HG03442 (cell line): Measurements from ENCODE around the gene ITPRID2.

Experiments used
- ATAC-seq: cut with Tn5 transposase; IDR thresholded peaks from one replicate; pipeline ENCODE4 v1.9.1; 2021; ENCODE audit warnings: mild to moderate bottlenecking, moderate library complexity; ENCODE audit not compliant: unreplicated experiment

Gene ITPRID2

DNA sequence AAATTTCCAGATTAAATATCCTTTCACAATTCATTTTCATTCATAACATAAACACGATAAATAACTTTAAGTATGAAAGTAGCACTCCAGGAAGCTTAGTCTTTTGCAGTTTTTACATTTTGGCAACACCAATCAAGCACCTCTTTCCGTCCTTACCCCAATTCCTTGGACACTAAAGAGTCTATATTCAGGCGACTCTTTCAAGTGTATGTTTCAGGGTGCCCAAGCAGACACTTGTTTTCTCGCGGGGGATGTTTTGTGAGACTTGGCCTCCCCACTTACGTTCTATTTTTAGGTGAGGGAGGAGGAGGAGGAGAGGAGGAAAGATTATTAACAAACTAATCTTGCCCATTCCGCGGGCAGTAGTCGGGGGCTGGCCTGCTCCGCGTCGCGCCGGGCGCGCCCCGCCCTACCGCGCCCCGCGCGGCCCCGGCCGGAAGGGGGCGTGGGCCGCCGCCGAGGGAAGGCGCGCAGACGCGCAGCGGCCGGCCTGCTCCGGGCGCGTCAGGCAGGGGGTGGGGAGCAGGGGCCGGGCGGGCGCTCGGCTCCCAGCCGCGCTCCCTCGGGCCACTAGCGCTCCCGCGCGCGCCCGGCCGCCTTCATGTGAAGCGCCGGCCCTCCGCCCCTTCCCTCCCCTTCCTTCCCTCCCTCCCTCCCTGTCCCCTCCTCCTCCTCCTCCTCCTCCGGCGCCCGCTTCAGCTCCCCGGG is at the start of gene ITPRID2:
Gene ITPRID2 (plus strand): TSS at position 473 of the 708 bp plus-strand sequence. CDS start 337 bp downstream, outside the sequence.
- ATAC-seq: peak; percentile 89

DNA sequence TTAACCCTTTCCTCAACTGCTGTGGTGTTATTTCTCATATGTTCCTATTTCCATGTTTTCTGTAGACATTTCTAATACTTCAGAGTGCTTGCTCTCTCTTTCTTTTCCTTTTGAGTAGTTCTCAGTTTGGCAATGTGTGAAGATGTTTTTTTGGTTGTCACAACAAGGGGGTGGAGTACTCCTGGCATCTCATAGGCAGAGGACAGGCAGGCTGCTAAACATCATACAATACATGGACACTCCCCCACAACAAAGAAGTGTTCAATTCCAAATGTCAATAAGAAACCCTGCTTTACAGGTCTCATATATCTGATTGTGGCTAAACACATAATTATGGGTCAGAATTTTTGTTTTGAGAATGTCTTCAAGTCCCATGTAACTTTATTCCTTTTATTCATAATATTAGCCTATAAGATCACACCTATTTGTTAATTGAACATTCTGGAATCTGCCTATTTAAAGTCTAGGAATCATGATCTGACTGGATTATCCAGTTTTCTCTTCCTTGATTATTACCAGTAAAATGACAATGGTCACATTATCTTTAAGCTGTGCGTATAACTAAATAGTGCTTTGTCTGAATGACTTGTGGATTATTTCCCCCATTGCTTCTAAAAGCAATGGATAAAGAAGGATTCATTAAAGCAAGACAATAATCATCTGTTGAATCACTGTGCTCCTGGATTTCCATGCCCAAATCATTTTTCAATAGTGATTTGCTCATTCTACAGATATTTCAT is 46.8 kb upstream of the ITPRID2 start:
- no peak for ATAC-seq

DNA sequence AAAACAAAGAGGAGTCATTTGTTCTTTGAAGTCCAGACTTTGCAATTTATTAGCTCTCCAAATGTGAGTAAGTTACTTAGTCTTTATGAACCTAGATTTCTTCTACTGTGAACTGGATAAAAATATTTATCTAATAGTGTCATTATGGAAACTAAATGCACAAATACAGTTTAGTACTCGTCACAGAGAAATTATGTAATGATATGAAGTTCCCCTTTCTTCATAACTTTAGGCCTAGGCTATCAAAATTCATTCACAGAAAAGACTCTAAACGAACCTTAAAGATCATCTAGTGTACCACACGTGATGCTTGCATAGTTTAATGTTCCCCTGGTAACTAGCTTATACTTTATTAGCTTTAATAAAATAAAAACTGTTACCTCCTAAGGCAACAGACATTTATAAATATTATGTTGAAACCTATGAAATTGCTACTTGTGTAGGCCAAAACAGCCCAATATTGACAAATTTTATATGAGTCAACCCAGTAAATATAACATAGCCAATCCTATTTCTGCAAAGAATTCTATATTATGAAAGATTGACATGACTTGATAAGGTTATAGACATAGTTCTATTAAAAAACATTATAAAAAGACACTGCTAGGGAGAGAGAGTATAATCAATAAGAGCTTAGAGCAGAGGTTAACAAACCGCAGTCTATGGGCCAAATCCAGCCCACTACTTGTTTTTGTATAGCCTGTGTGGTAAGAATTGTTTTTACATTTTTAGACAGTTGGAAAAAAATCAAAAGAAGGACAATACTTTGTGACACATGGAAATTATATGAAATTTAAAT is 44.9 kb upstream of the ITPRID2 start:
- no peak for ATAC-seq

DNA sequence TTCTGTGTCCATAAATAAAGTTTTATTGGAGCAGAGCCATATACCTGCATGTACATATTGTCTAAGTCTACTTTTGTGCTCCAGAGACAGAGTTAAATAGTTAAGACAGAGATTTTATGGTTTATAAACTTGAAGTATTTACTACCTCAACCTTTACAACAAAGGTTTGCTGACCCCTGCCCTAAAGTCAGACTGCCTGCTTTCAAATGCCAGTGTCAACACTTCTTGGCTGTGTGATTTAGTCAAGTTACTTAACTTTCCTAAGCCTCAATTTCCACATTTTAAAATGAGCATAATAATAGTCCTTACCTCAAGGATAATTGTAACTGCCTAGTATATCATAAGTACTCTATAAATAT is 44.4 kb upstream of the ITPRID2 start:
- no peak for ATAC-seq

DNA sequence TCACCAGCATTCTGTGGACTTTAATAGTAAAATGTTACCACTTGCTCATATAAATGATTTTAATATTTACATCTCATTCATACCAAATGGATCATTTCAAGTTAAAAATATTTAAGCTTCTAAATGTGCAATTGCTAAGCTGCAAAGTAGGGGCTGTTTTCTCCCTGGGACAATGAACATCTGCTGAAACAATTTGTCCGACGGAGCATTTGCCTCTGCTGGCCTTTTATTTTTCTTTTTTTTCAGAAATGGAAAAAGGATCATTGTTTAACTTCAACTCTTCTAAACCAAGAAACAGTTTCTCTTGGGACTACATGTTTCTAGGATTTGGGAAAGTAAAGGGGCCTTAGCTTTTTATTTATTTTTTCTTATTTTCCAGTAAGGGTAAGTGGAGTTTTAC is 43.8 kb upstream of the ITPRID2 start:
- ATAC-seq: no peak

DNA sequence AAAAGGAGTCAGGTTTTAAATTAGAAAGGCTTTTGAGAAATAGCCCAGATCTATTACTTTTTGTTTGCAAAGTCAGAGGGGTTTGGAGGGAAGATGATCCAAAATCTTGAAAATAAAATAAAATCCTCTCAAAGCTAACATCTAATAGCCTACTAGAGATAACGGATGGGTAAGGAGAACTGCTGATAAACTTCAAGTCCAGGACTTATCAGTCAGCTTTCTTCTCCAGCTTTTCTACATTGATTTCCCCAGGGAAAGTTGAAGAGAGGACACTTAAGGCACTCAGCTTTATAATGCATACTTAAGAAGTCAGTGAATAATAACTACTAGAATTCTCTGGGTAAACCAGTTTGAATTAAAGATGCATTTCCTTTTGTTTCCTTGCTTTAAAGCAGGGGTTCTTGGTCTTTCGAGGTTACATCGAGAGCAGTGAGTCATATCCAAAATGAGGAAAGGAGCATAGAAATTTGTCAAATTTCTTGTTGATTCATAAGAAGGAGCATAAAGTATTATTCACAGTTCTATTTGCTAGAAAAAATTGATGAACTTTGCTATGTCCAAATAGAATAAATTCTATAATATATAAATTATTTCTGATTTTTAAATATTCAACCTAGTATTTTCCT is 43.2 kb upstream of the ITPRID2 start:
- no peak for ATAC-seq

DNA sequence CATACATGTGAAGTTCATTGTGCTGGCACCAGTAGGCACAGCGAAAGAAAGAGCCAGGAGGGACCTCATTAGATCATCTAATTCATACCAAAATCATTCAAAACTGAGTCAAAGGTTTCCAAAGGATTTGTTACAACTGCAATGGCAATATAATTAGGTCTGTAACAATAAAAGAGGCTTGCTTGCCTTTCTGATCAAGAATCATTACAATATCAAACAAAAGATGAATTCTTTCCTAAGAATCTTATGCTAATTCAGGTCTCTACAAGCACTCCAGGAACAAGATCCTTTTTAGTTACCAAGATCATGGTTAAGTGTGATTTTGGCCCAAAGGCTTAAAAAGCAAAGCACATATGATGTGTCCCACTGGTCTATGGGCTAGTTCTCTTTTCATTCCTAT is 41.9 kb upstream of the ITPRID2 start:
- ATAC-seq: no peak

DNA sequence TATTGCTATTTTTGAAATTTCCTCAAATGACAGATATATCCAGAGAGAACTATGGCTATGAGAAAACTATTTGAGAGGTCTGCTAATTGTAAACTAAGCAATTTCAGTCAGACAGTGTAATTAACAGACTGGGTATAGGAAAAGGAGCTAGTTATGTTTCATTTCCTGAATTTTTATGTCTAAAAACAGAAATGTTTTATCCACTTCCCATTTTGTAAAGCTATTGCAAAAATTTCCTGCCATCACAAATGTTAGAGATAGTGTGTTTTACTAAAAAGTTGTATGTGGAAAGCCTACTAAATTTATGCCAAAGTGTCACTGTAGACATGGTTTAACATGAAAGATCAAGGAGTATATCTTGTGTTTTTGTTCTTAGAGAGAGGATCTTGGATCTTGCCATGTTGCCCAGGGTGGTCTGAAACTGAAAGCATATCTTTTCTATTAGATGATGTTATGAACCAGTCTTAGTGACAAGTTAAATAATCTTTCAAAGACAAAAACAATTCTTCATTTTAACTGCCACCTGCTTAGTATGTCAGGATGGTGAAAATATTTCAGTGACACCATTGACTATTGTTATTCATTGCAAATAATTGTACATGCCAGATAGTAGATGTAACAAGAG is 40.5 kb upstream of the ITPRID2 start:
- no peak for ATAC-seq

DNA sequence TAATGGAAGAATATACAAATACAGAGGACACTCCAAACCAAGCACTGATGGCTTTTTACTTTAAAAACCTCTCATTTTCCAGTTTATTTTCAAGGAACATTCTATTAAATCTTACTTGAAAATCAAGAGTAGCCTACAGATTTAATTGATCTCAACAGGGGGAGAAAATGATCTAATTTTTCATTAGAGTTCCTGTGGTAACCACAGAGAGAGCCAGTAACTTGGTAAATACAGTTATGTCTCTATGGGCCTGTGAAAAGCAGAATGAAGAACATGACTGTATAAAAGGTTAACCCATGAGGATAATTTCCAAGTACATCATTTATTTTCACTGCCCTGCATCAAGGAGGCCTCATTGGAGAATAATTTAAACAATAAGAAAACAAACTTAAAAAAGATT is 39.8 kb upstream of the ITPRID2 start:
- ATAC-seq: no peak

DNA sequence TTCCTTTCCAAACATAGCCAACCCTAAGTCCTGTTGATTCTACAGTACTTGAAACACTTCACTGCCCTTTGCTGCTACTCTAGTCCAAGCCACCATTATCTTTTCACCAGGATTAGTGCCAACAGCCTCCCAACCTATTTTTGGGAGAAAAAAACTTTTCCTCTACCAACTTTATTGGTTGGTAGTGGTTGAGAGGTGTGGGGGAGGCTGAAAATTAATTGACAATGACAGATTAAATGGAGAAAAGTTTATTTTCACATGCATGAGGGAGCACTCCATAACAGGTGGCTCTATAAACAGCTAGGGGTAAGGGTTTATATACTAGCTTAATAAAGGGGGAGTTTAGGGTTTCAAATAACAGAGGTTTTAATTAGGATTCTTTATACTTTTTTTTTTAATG is 37.8 kb upstream of the ITPRID2 start:
- no peak for ATAC-seq

DNA sequence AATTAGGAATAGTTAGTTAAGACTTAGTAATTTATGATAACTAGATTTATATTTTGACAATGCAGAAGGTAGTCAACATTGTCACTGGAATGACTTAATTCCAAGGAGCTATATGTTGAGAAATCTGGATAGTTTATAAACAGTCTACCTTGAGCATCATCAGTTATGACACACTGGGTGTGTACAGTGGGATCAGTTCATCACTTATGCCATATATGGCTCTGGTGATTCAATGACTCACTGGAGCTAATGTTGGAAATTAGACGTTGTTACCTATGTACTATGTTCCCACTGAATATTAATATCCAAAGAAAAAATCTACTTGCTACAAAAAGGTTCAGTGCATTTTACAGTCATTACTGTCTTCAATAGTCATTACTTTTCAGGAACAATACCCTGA is 34.0 kb upstream of the ITPRID2 start:
- no peak for ATAC-seq

DNA sequence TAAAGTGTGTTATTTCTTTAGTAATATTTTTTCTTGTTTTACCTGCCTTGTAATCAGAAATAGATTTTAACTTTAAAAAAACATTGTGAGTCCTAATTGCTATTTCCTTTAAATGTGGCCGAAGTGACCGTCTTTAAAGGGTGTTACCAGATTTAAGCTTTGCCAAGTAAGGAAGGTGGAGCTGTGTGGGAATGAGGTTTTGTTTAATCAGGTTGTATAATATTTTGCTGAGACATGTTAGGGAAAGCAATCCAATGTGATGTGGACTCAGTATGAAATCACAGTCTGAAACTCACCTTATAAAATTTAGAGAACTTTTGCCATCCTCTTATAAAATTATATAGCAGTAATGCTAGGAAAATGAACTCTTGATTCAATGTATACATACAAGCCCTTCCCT is 32.9 kb upstream of the ITPRID2 start:
- no peak for ATAC-seq

DNA sequence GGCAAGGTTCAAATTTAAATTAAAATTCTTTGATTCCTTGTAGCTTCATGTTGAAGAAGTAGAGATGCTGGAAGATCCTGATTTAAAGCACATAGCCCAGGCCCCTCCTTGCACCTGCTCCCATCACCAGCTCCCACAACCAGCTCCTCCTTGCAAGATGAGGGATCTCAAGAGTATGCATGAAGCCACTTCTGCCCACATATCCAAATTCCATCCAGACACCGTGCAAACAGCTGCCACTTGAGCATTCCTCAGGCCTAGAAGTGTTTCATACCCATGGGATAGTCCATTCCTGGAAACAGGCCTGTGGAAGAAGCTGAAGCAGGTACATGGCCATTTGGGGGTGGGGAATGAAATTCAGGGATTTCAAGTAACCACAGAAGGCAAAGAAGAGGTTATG is 32.4 kb upstream of the ITPRID2 start:
- ATAC-seq: no peak

DNA sequence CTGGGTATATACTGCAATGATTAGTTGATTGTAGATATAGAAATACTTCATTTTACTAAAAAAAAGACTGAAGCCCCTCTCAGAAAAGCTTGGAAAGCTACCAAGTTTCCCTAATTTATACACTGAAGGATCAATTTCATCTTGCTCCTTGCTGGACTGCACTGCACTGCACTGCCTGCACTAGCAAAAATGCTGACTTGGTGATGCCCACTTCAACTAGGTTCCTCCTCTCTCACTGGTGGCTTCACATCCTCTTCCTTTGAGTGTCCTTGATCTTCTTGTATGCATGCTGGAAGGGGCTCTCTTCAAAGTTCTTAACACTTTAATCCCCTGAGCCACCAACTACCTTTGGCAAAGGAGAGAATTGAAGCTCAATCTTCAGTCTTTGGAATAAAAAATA is 31.7 kb upstream of the ITPRID2 start:
- no peak for ATAC-seq

DNA sequence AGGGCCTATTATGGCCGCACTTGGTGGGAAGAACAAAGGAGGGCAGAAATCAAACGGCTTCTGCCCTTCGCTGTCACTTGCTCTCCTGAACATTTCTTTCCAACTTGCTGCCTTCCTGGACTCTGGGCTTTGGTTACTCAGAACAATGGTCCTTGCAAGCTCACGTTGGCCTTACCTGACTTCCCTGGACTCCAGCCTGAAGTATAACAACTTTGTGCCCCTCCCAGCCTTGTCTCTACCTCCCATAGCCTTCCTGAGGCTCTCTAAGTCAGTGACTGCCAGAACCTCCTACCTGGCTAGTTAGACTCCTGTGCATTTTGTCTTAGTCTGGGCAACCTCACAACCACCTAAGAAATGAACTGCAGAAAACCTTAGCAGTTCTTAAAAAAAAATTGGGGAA is 30.2 kb upstream of the ITPRID2 start:
- no peak for ATAC-seq

DNA sequence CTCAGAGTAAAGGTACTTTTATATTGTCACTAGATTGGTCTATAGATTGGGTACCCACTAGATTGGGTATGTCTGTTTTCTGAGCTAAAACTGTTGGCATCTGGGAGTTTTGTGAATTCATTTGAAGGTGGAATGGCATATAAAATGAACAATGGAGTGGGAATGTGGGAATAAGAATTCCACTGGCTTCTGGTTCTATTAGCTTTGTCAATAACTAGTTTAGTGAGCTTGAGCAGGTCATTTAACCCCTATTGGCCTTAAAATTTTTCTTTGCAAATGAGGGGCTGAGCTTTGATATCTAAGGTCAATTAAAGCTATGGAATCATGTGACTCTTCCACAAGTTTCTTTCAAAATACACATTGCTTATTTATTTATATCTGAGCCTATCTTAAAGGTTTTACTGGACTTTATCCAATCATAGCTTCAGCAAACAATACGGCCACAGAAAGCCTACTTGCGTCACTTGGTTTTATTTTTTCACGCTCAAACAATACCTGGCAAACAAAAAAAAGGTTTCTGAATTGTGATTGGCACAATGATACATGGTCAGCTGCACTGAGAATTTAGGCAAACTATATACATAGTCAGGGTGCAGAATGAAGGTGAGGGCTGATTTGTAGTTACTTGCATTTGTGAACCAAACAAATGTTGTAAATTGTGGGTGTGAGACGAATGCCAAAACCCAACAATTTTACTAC is 28.8 kb upstream of the ITPRID2 start:
- no peak for ATAC-seq

DNA sequence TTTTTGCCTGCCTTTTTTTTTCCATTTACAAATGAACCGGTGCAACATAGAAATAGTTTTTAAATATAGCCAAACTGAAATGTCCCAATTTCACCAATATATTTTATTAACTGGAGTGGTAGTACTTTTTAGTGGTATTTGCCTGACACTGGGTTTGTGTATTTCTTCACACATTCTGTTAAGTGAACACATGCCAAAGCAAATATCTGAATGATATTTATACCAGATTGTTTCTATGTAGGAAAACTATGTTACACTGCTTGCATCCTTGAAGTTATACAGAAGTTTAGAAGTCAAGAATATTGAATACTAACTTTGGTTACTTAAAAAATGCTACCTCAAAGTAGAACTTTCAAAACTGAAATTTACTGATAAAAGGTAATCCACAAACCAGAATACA is 19.4 kb upstream of the ITPRID2 start:
- ATAC-seq: no peak

DNA sequence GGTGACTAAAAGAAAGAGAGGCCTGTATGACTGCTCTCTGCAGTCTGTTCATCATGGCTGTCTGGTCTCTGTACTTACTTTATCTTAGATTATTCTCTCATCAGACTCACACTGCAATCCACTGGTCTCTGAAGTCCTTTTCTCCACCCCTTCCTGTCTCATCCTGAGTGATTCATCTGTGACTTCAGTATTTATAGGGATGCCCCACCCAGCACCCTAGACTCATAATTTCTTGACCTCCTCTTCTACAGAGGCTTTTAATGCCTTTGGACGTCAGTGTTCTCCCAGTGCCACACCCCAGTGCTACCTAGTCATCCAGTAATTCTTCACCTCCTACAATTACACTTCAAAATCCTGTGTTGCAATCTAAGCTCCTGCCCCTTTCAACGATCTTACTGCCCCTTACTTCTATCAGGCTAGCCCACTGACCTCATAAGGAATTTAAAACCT is 14.9 kb upstream of the ITPRID2 start:
- ATAC-seq: no peak

DNA sequence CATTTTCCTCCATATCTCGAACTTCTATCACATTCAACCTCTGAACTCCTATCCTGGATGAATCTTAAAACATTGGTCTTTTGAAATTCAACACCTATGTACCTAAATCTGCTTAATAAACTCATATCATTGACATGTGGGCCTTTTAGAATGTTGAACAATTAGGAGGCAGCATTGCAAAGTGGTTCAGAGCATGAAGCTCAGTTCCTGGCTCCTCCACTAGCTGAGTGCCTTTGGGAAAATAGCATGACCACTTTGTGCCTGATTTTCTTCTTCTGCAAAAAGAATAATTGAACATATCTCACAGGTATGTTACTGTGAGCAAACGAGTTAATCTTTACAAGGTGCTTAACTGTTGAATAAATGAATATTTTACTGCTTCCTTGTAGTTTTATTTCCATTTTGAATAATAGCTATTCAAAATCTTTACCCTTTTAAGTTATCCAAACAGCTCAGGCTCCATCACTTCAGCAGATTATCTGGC is 14.3 kb upstream of the ITPRID2 start:
- no peak for ATAC-seq

DNA sequence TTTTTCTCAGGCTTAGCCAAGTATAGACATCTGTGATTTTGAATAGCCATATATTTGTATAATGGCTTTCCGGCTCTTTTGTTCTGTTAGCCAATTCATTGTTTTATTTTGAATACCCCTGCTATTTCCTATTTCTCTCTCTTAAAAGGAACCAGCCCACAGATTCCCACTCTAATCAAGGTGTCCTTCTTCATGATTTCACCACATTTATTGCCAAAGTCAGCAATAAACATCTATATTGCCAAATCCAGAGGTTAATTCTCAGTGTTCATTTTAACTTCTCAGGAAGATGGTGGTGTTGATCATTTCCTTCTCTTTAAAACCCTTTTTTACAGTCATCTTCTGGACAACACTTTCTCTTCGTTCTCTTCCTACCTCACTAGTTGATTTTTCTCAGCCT is 13.1 kb upstream of the ITPRID2 start:
- no peak for ATAC-seq
